Smooth muscle cell (in vitro differentiated cells): Measurements from ENCODE around the gene BRD3. TPM values are rescaled to one million over a fixed set of nuclear protein-coding genes. Genes with fewer than 3 reads are reported as not detected.

Source experiments
- DNase-seq: peaks from one replicate; lab custom pipeline; 2025; ENCODE audit not compliant: unreplicated experiment; lab: John Stamatoyannopoulos, UW
- H2AFZ ChIP-seq: fragments of 200-600 bp; sonication (generic); 2 replicates; pipeline ENCODE4 v1.6.0; 2016; ENCODE audit warnings: antibody characterized with exemption, low read depth, mild to moderate bottlenecking
- H3F3A ChIP-seq: fragments of 200-600 bp; sonication (generic); 2 replicates; pipeline ENCODE4 v1.6.0; 2017; ENCODE audit warnings: antibody characterized with exemption, low read depth
- H3K27ac ChIP-seq: fragments of 200-600 bp; sonication (generic); 2 replicates; pipeline ENCODE4 v1.5.1; 2016; ENCODE audit warnings: low read depth, mild to moderate bottlenecking
- H3K27me3 ChIP-seq: fragments of 200-600 bp; sonication (generic); 2 replicates; pipeline ENCODE4 v1.6.1; 2016; ENCODE audit warnings: low read depth, mild to moderate bottlenecking
- H3K36me3 ChIP-seq: fragments of 200-600 bp; sonication (generic); 2 replicates; pipeline ENCODE4 v1.5.1; 2016; ENCODE audit warnings: low read depth
- H3K4me1 ChIP-seq: fragments of 200-600 bp; sonication (generic); 2 replicates; pipeline ENCODE4 v1.5.1; 2016; ENCODE audit warnings: low read depth
- H3K4me2 ChIP-seq: fragments of 200-600 bp; sonication (generic); 2 replicates; pipeline ENCODE4 v1.6.0; 2016; ENCODE audit warnings: mild to moderate bottlenecking
- H3K4me3 ChIP-seq: fragments of 200-600 bp; sonication (generic); 2 replicates; pipeline ENCODE4 v1.5.1; 2016; ENCODE audit warnings: mild to moderate bottlenecking
- H3K79me2 ChIP-seq: fragments of 200-600 bp; sonication (generic); 2 replicates; pipeline ENCODE4 v1.6.0; 2016; ENCODE audit warnings: low read depth, mild to moderate bottlenecking
- H3K9ac ChIP-seq: fragments of 200-600 bp; sonication (generic); 2 replicates; pipeline ENCODE4 v1.6.0; 2016; ENCODE audit warnings: low read depth
- H3K9me3 ChIP-seq: fragments of 200-600 bp; sonication (generic); replicated peaks from 2 replicates; pipeline ENCODE4 v1.5.1; 2016; ENCODE audit warnings: low read depth
- H4K20me1 ChIP-seq: fragments of 200-600 bp; sonication (generic); 2 replicates; pipeline ENCODE4 v1.6.0; 2016; ENCODE audit warnings: low read depth
- CTCF ChIP-seq: fragments of 200-600 bp; sonication (generic); IDR thresholded peaks from 2 replicates; pipeline ENCODE4 v1.5.1; 2017; ENCODE audit warnings: borderline replicate concordance, mild to moderate bottlenecking, antibody characterized with exemption; ENCODE audit not compliant: insufficient read depth, poor library complexity, severe bottlenecking
- WGBS: methylation state at CpG from one replicate; pipeline ENCODE4 v1.1.7; 2016; ENCODE audit warnings: low lambda C conversion rate; 5-methylcytosine and 5-hydroxymethylcytosine counted together
- polyA plus RNA-seq: library from polyadenylated mRNA; unstranded; fragments of >200 nt; fragmentation: Nextera tagmentation; extraction: Ambion mirVana; gene quantifications from 2 replicates; pipeline ENCODE4 v1.2.1, GENCODE V29; 2016
- total RNA-seq: library from RNA; depleted of rRNA; stranded (reverse); fragments of >200 nt; gene quantifications from 2 replicates; pipeline ENCODE4 v1.2.3, GENCODE V29; 2014

The BRD3 gene
- total and polyA plus RNA-seq, 2 experiments from 2014 or later: 9.2 to 34.1 TPM

GRCh38 chr9:134061019-134061687, 6.7 kb downstream of the BRD3 start:
- no peaks in the 10 kb centered on the region for H3K36me3 ChIP-seq
- no peak overlapping the region for H2AFZ ChIP-seq
- H3K9ac ChIP-seq: no peak overlapping the region
- 90% methylated on average over 4 of the region's 4 CpGs for WGBS
- H3K79me2 ChIP-seq: peaks cover 98% of the 10 kb centered on the region
- peaks cover 100% of the 10 kb centered on the region for H4K20me1 ChIP-seq
- no peaks in the 10 kb centered on the region for H3K9me3 ChIP-seq
- H3K27me3 ChIP-seq: no peaks in the 10 kb centered on the region
- no peak for DNase-seq
- H3K4me1 ChIP-seq: no peaks in the 10 kb centered on the region
- peaks cover under 1% of the 10 kb centered on the region for H3F3A ChIP-seq
- H3K4me3 ChIP-seq: no peak overlapping the region
- H3K4me2 ChIP-seq: no peak overlapping the region
- H3K27ac ChIP-seq: no peak overlapping the region
- no peak for TF ChIP-seq CTCF

DNA sequence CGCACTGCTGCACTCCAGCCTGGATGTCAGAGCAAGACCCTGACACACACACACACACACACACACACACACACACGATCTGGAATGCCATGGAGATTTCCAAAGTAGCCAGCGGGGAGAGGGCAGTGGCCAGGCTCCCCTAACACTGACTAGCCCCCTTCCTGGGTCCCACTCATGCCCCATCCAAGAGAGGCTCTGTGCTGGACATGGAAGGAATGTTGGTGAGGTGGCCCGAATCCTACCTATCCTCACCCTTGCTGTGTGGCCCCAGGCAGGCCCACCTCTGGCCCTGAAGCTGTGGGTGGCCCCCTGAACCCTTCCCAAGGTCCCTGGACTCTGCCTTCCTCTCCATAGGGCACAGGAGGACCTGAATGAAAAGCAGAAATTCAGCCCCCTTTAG, 7.3 kb downstream of the BRD3 start:
- no peak overlapping the region for H3K4me3 ChIP-seq
- peaks cover 100% of the 10 kb centered on the region for H4K20me1 ChIP-seq
- H3K36me3 ChIP-seq: no peaks in the 10 kb centered on the region
- WGBS: 77% methylated on average over 4 of the region's 4 CpGs
- H3K9me3 ChIP-seq: no peaks in the 10 kb centered on the region
- no peak for DNase-seq
- no peak for TF ChIP-seq CTCF
- H3K79me2 ChIP-seq: peaks cover 98% of the 10 kb centered on the region
- H3K4me1 ChIP-seq: no peaks in the 10 kb centered on the region
- no peak overlapping the region for H3K27ac ChIP-seq
- no peak overlapping the region for H3K9ac ChIP-seq
- no peaks in the 10 kb centered on the region for H3K27me3 ChIP-seq
- no peak overlapping the region for H2AFZ ChIP-seq
- no peaks in the 10 kb centered on the region for H3F3A ChIP-seq
- no peak overlapping the region for H3K4me2 ChIP-seq

GRCh38 chr9:134059661-134060395, 8.0 kb downstream of the BRD3 start:
- H3K79me2 ChIP-seq: peaks cover 98% of the 10 kb centered on the region
- H3K27me3 ChIP-seq: no peaks in the 10 kb centered on the region
- 93% methylated on average over 17 of the region's 17 CpGs for WGBS
- no peaks in the 10 kb centered on the region for H3K4me1 ChIP-seq
- no peak overlapping the region for H3K27ac ChIP-seq
- TF ChIP-seq CTCF: no peak
- no peak overlapping the region for H3K9ac ChIP-seq
- no peak overlapping the region for H3K4me2 ChIP-seq
- H3K36me3 ChIP-seq: no peaks in the 10 kb centered on the region
- no peak overlapping the region for H2AFZ ChIP-seq
- no peak overlapping the region for H3K4me3 ChIP-seq
- DNase-seq: no peak
- H3F3A ChIP-seq: no peaks in the 10 kb centered on the region
- H3K9me3 ChIP-seq: no peaks in the 10 kb centered on the region
- peaks cover 100% of the 10 kb centered on the region for H4K20me1 ChIP-seq
